ENCODE measurements around the gene ZIC2.

ZIC2 gene

GRCh38 chr13:99959540-99960230 lies 21.9 kb upstream of the ZIC2 start:
- DNase-seq (ENCODE audit: low spot score) = no peak

GRCh38 chr13:99960663-99961311 lies 20.8 kb upstream of the ZIC2 start:
- DNase-seq (ENCODE audit: low spot score) = no peak

GRCh38 chr13:99961636-99962035 lies 19.9 kb upstream of the ZIC2 start:
- DNase-seq (ENCODE audit: low spot score) = no peak

GRCh38 chr13:99962242-99962641 lies 19.3 kb upstream of the ZIC2 start:
- DNase-seq (ENCODE audit: low spot score) = no peak

- no peak for DNase-seq (ENCODE audit: low spot score)
Measured at GRCh38 chr13:99963816-99964339, 17.7 kb upstream of the ZIC2 start.

GRCh38 chr13:99965329-99966000 lies 16.1 kb upstream of the ZIC2 start:
- no peak for DNase-seq (ENCODE audit: low spot score)

GRCh38 chr13:99966064-99966805 lies 15.3 kb upstream of the ZIC2 start:
- no peak for DNase-seq (ENCODE audit: low spot score)

GRCh38 chr13:99967498-99967868 lies 14.1 kb upstream of the ZIC2 start:
- no peak for DNase-seq (ENCODE audit: low spot score)

- DNase-seq (ENCODE audit: low spot score) = no peak
Measured at GRCh38 chr13:99967869-99968520, 13.6 kb upstream of the ZIC2 start.

- DNase-seq (ENCODE audit: low spot score) = no peak
Measured at GRCh38 chr13:99968521-99969452, 12.8 kb upstream of the ZIC2 start.

- DNase-seq (ENCODE audit: low spot score) = no peak
Measured at GRCh38 chr13:99969453-99969918, 12.1 kb upstream of the ZIC2 start.

GRCh38 chr13:99969919-99970650 lies 11.5 kb upstream of the ZIC2 start:
- peak; percentile 31 for DNase-seq (ENCODE audit: low spot score)

- DNase-seq (ENCODE audit: low spot score) = no peak
Measured at GRCh38 chr13:99970651-99971575, 10.7 kb upstream of the ZIC2 start.

- no peak for DNase-seq (ENCODE audit: low spot score)
Measured at GRCh38 chr13:99971576-99972189, 9.9 kb upstream of the ZIC2 start, which contains the start of gene ZIC5. Gene ZIC5, minus strand, starts transcription at chr13:99971767. Its CDS starts 164 bp downstream, at chr13:99971603.

GRCh38 chr13:99972190-99972731 lies 9.3 kb upstream of the ZIC2 start:
- no peak for DNase-seq (ENCODE audit: low spot score)

GRCh38 chr13:99973163-99973807 lies 8.3 kb upstream of the ZIC2 start:
- DNase-seq (ENCODE audit: low spot score) = no peak

GRCh38 chr13:99973808-99974185 lies 7.8 kb upstream of the ZIC2 start:
- DNase-seq (ENCODE audit: low spot score) = no peak
